Measurements from ENCODE around the gene EVI5. TPM values are rescaled to one million over a fixed set of nuclear protein-coding genes. Genes with fewer than 3 reads are reported as not detected.

EVI5 gene
- total RNA-seq, 1 experiment from 2014 or later = 31.2 TPM

DNA sequence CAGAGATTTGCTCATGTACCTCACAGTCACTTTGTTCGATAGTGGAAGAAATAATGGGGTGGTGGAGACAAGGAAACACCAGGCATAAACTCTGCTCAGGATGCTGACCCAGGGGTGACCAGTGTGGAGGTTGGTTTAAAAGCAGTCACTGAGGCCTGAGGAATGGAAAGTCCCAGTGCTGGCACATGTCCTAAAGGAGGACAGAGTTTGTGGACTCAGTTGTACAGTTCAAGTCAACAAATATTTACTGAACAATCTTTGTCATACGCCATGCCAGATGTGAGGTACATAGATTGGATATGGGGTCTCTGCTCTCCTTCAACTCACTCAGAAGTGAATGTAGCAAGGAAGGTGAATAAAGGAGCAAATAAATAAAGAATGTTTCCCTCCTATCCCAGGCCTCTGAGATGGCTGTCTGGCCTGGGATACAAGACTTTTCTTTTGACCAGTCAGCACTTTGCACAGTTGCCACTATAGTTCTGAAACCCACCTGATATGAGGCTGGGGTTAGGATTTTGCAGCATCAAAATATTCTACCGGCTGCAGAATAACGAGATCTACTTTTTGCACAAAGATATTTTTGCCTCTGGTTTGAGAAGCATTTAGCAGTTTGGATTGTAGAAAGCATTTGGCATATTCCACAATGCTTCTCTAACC, 290.3 kb downstream of the EVI5 start:
- H3K4me3 Mint-ChIP-seq (ENCODE audit: unreplicated experiment) = no peak overlapping the region
- no peaks in the 10 kb centered on the region for H3K9me3 Mint-ChIP-seq (ENCODE audit: unreplicated experiment)
- H3K36me3 Mint-ChIP-seq (ENCODE audit: insufficient read depth, unreplicated experiment) = no peaks in the 10 kb centered on the region
- DNase-seq = no peak
- TF ChIP-seq, protein P1, sequence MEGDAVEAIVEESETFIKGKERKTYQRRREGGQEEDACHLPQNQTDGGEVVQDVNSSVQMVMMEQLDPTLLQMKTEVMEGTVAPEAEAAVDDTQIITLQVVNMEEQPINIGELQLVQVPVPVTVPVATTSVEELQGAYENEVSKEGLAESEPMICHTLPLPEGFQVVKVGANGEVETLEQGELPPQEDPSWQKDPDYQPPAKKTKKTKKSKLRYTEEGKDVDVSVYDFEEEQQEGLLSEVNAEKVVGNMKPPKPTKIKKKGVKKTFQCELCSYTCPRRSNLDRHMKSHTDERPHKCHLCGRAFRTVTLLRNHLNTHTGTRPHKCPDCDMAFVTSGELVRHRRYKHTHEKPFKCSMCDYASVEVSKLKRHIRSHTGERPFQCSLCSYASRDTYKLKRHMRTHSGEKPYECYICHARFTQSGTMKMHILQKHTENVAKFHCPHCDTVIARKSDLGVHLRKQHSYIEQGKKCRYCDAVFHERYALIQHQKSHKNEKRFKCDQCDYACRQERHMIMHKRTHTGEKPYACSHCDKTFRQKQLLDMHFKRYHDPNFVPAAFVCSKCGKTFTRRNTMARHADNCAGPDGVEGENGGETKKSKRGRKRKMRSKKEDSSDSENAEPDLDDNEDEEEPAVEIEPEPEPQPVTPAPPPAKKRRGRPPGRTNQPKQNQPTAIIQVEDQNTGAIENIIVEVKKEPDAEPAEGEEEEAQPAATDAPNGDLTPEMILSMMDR (IDR thresholded peaks at IDR 0.05; ENCODE audit: insufficient read depth in 1 of 2, low read depth in 1 of 2, low read length in 1 of 2, severe bottlenecking in 1 of 2, unreplicated experiment in 1 of 2) = no peak
- no TSS peak for BruUV-seq (replicated peaks)
- no peaks in the 10 kb centered on the region for H3K27me3 Mint-ChIP-seq (ENCODE audit: insufficient read depth, unreplicated experiment)
- H3K36me3 ChIP-seq (ENCODE audit: control insufficient read depth, insufficient read depth, low read length) = no peaks in the 10 kb centered on the region
- no peaks in the 10 kb centered on the region for H3K4me1 ChIP-seq
- H3K4me1 Mint-ChIP-seq (ENCODE audit: low read depth, unreplicated experiment) = no peaks in the 10 kb centered on the region
- H3K9me3 ChIP-seq = no peaks in the 10 kb centered on the region
- intact Hi-C loops (cut with micrococcal nuclease; ENCODE audit: unreplicated experiment) = no loop called here
- H3K4me3 ChIP-seq (ENCODE audit: low read depth, low read length) = no peak overlapping the region
- POLR2A ChIA-PET = no interaction called here
- no peaks in the 10 kb centered on the region for H3K27me3 ChIP-seq (replicated peaks; ENCODE audit: control insufficient read depth, insufficient read depth, low read length)
- CTCF ChIA-PET = no interaction called here
- no peak overlapping the region for H3K27ac Mint-ChIP-seq (ENCODE audit: unreplicated experiment)

DNA sequence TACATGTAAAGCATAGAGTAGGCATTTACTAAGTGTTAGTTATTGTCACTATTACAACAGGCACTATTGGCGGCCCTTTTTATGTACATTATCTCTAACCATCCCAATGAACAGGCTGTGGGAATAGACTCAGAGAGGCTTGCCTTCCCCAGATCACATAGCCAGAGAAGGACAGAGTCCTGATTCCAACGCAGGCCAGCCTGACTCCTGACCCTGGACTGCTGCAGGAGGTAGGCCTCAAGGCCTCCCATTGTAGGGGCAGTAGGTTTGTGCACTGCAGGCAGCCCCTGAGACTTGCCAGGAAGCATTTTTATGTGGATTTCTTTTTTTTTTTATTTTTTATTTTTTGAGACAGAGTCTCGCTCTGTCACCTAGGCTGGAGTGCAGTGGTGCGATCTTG, 291.8 kb downstream of the EVI5 start:
- Histone ChIP-seq H3K36me3 (ENCODE audit: control insufficient read depth, insufficient read depth, low read length) (no peaks in the 10 kb centered on the region), H3K4me3 (ENCODE audit: low read depth, low read length) (no peak overlapping the region), H3K9me3 (no peaks in the 10 kb centered on the region), H3K4me1 (no peaks in the 10 kb centered on the region), H3K27me3 (replicated peaks; ENCODE audit: control insufficient read depth, insufficient read depth, low read length) (no peaks in the 10 kb centered on the region)
- no peaks in the 10 kb centered on the region for H3K9me3 Mint-ChIP-seq (ENCODE audit: unreplicated experiment)
- ChIA-PET POLR2A (interaction anchor here (0.6 kb wide), 1 partner anchor 274 kb away, joined by 13 read pairs; no protein-coding TSS in a partner anchor), CTCF (no interaction called here)
- H3K4me1 Mint-ChIP-seq (ENCODE audit: low read depth, unreplicated experiment) = no peaks in the 10 kb centered on the region
- H3K27me3 Mint-ChIP-seq (ENCODE audit: insufficient read depth, unreplicated experiment) = no peaks in the 10 kb centered on the region
- H3K36me3 Mint-ChIP-seq (ENCODE audit: insufficient read depth, unreplicated experiment) = no peaks in the 10 kb centered on the region
- DNase-seq = no peak
- no TSS peak for BruUV-seq (replicated peaks)
- H3K4me3 Mint-ChIP-seq (ENCODE audit: unreplicated experiment) = no peak overlapping the region
- H3K27ac Mint-ChIP-seq (ENCODE audit: unreplicated experiment) = no peak overlapping the region
- intact Hi-C loops (cut with micrococcal nuclease; ENCODE audit: unreplicated experiment) = no loop called here
- TF ChIP-seq, protein P1 (IDR thresholded peaks at IDR 0.05; ENCODE audit: insufficient read depth in 1 of 2, low read depth in 1 of 2, low read length in 1 of 2, severe bottlenecking in 1 of 2, unreplicated experiment in 1 of 2) = no peak

DNA sequence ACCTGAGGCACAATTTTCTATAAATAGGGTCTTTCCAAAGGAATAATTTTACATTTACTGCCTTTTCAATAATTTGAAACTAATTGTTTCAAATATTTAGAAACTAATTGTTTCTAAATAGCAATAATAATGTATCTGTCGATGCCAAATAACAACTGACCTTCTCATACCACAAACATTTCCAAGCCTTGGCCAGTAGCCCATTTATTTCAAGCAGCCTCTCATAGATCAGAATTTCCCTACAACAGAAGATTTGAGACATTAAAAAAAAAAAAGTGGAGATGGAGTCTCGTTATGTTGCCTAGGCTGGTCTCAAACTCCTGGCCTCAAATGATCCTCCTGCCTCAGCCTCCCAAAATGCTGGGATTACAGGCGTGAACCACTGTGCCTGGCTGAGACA, 296.1 kb downstream of the EVI5 start:
- no peak for DNase-seq

More for the DNA sequence above, 296.1 kb downstream of the EVI5 start:
- Mint-ChIP-seq H3K9me3 (ENCODE audit: unreplicated experiment) (no peaks in the 10 kb centered on the region), H3K27ac (ENCODE audit: unreplicated experiment) (no peak overlapping the region), H3K36me3 (ENCODE audit: insufficient read depth, unreplicated experiment) (no peaks in the 10 kb centered on the region), H3K4me1 (ENCODE audit: low read depth, unreplicated experiment) (no peaks in the 10 kb centered on the region), H3K4me3 (ENCODE audit: unreplicated experiment) (no peak overlapping the region), H3K27me3 (ENCODE audit: insufficient read depth, unreplicated experiment) (no peaks in the 10 kb centered on the region)
- H3K36me3 ChIP-seq (ENCODE audit: control insufficient read depth, insufficient read depth, low read length) = no peaks in the 10 kb centered on the region
- no TSS peak for BruUV-seq (replicated peaks)
- TF ChIP-seq, protein P1 (IDR thresholded peaks at IDR 0.05; ENCODE audit: insufficient read depth in 1 of 2, low read depth in 1 of 2, low read length in 1 of 2, severe bottlenecking in 1 of 2, unreplicated experiment in 1 of 2) = no peak
- intact Hi-C loops (cut with micrococcal nuclease; ENCODE audit: unreplicated experiment) = loop anchor here (10.0 kb wide), 2 partner anchors 124 to 174 kb away; no protein-coding TSS in a partner anchor
- no peaks in the 10 kb centered on the region; the same call in 1 of the 2 replicates for H3K27me3 ChIP-seq (replicated peaks; ENCODE audit: control insufficient read depth, insufficient read depth, low read length)
- no peaks in the 10 kb centered on the region for H3K9me3 ChIP-seq
- POLR2A ChIA-PET = no interaction called here
- H3K4me1 ChIP-seq = no peaks in the 10 kb centered on the region
- H3K4me3 ChIP-seq (ENCODE audit: low read depth, low read length) = no peak overlapping the region
- CTCF ChIA-PET = no interaction called here

Measured in Caco-2 (cell line).